Measurements from ENCODE around the gene OGFR. TPM values are rescaled to one million over a fixed set of nuclear protein-coding genes. Genes with fewer than 3 reads are reported as not detected.

The OGFR gene
- total RNA-seq, 3 donors from 2014 or later, result 39.3 to 63.1 (median 48.5) TPM

GRCh38 chr20:62763404-62763803, 41.2 kb upstream of the OGFR start:
- H3K9me3 ChIP-seq, result no peaks in the 10 kb centered on the region
- no peak for ATAC-seq
- no peaks in the 10 kb centered on the region for H3K4me1 ChIP-seq (ENCODE audit: low read depth)
- H3K36me3 ChIP-seq (ENCODE audit: low read depth), result no peaks in the 10 kb centered on the region
- TF ChIP-seq, protein P1, sequence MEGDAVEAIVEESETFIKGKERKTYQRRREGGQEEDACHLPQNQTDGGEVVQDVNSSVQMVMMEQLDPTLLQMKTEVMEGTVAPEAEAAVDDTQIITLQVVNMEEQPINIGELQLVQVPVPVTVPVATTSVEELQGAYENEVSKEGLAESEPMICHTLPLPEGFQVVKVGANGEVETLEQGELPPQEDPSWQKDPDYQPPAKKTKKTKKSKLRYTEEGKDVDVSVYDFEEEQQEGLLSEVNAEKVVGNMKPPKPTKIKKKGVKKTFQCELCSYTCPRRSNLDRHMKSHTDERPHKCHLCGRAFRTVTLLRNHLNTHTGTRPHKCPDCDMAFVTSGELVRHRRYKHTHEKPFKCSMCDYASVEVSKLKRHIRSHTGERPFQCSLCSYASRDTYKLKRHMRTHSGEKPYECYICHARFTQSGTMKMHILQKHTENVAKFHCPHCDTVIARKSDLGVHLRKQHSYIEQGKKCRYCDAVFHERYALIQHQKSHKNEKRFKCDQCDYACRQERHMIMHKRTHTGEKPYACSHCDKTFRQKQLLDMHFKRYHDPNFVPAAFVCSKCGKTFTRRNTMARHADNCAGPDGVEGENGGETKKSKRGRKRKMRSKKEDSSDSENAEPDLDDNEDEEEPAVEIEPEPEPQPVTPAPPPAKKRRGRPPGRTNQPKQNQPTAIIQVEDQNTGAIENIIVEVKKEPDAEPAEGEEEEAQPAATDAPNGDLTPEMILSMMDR (IDR thresholded peaks at IDR 0.05), result no peak
- no peak overlapping the region for H3K4me3 ChIP-seq
- intact Hi-C loops (cut with DNase I, micrococcal nuclease), result no loop called here
- peak in 1 of 3 donors; percentile 10 for DNase-seq

DNA sequence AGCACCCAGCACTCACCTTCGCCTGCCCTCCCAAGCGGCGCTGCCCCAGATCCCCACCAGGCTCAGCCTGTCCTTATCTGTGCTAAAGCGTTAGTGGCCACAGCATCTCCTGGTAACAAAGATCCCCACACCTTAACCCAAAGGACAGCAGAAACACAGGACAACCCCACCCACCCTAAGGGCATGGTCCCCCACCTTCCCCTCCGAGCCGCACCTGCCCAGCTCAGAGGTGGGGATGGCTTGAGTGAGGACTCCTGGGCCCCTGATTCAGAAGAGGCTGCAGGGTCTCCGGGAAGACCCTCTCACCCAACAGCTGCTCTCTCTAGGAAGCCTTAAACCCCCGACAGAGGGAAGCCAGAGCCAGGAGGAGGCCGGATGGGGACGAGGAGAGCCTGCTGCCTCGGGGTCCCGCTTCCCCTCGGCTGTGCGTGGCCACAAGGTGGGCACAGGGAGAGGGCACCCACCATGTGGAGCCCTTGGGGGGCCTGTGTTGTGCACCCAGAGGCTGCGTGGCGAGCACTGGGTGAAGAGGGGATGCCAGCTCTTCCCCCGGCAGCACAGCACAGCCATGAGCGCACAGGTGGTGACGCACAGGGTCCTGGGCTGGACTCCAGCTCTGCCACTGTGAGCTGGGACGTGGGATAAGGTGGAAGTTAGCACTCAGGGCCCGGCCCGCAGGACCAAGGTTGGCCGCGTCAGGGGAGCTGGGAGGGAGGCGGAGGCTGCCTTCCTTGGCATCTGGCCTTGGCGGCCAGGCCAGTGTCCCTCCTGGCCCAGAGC, 40.3 kb upstream of the OGFR start:
- Histone ChIP-seq H3K4me3 (no peak overlapping the region), H3K4me1 (ENCODE audit: low read depth) (no peaks in the 10 kb centered on the region), H3K9me3 (no peaks in the 10 kb centered on the region), H3K36me3 (ENCODE audit: low read depth) (no peaks in the 10 kb centered on the region)
- ATAC-seq (no peak), DNase-seq (peak in 2 of 3 donors; percentile 10 to 40)
- TF ChIP-seq, protein P1 (IDR thresholded peaks at IDR 0.05), result no peak
- intact Hi-C loops (cut with DNase I, micrococcal nuclease), result no loop called here

DNA sequence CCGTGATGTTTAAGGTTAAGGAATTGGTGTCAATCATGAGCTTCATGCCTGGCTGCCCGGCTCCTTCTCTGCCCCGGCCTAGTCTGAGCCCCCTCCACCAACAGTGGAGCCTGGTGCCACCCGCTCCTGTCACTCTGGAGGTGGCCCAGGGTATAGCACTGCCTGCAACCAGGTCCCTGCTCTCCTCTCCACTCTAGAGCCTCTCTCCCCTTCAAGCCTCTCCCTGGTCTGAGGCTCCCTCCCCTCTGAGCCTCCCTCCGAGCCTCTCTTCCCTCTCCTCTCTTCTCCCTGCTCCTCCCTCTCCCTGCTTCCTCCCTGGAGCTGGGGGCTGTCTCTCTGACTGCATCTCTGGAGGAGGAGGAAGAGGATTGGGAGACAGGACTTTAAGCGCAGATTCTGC, 39.6 kb upstream of the OGFR start:
- Histone ChIP-seq H3K4me3 (no peak overlapping the region), H3K36me3 (ENCODE audit: low read depth) (no peaks in the 10 kb centered on the region), H3K9me3 (no peaks in the 10 kb centered on the region), H3K4me1 (ENCODE audit: low read depth) (no peaks in the 10 kb centered on the region)
- no peak for ATAC-seq
- TF ChIP-seq, protein P1 (IDR thresholded peaks at IDR 0.05), result no peak
- intact Hi-C loops (cut with DNase I, micrococcal nuclease), result no loop called here
- DNase-seq, result no peak

DNA sequence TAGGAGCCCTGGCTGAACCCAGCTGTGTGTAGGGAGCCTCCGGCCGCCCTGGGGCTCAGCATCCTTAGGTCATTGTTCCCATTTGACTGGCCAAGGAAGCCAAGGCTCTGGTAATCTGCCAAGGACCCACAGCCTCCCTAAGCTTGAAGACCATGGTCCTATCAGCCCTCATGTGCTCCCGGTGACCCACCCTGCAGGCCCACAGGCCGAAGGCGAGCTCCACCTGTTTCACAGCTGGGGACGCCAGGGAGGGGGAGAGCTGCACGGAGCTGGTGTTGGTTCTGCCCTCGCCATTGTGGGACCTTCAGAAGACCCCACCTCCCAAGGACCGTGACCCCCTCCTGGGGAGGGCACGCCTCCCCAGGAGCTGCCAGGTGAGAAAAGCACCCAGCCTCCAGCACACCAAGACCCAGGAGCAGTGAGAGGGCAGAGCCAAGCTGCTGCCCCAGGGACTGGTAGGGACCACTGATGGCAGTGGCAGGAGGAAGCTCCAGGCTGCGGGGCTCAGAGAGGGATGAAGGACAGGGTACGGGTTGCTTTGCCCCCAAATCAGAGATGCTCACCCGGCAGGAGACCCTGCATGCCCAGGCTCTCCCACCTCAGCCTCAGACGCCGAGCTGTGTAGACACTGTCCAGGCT, 39.1 kb upstream of the OGFR start:
- DNase-seq (peak in 2 of 3 donors; percentile 18 to 26), ATAC-seq (no peak)
- TF ChIP-seq, protein P1 (IDR thresholded peaks at IDR 0.05), result no peak
- no peaks in the 10 kb centered on the region for H3K9me3 ChIP-seq
- no peak overlapping the region for H3K4me3 ChIP-seq
- intact Hi-C loops (cut with DNase I, micrococcal nuclease), result no loop called here
- no peaks in the 10 kb centered on the region for H3K36me3 ChIP-seq (ENCODE audit: low read depth)
- no peaks in the 10 kb centered on the region for H3K4me1 ChIP-seq (ENCODE audit: low read depth)

DNA sequence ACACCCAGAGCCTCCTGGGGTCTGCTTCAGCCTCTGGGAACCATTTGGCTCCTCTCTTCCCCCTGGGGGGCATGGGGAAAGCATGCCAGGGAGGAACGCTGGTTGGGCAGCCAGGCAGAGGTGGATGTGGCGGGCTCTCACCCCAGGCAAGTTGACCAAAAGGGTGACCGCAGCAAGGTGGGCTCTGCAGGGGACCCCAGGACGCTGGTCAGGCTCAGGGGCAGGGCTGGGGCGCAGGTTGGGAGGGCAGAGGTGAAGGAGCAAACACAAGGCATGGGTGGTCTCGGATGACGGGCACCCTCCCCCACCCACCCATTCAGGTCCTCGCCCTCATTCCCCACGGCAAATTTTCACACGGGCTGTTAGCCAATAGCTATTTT, 38.6 kb upstream of the OGFR start:
- Histone ChIP-seq H3K4me3 (no peak overlapping the region), H3K4me1 (ENCODE audit: low read depth) (no peaks in the 10 kb centered on the region), H3K9me3 (no peaks in the 10 kb centered on the region), H3K36me3 (ENCODE audit: low read depth) (no peaks in the 10 kb centered on the region)
- ATAC-seq (no peak), DNase-seq (peak in 1 of 3 donors; percentile 18)
- intact Hi-C loops (cut with DNase I, micrococcal nuclease), result no loop called here
- TF ChIP-seq, protein P1 (IDR thresholded peaks at IDR 0.05), result no peak
